HepG2 (cell line): ENCODE measurements around the gene AUH. TPM values are rescaled to one million over a fixed set of nuclear protein-coding genes. Genes with fewer than 3 reads are reported as not detected.

Experiments
- ARNT2 ChIP-seq: sonication (generic); formaldehyde crosslinking; IDR thresholded peaks from 2 replicates; pipeline ENCODE4 v1.8.0; 2022; ENCODE audit warnings: mild to moderate bottlenecking, low read depth, missing genetic modification reagents, moderate library complexity
- BORCS8-MEF2B ChIP-seq: sonication (generic); formaldehyde crosslinking; IDR thresholded peaks from 2 replicates; pipeline ENCODE4 v1.8.0; 2022; ENCODE audit warnings: mild to moderate bottlenecking, missing genetic modification reagents
- EZH2 ChIP-seq: conservative IDR thresholded peaks from 2 replicates; pipeline ENCODE4 v1.6.1; 2012; ENCODE audit warnings: mild to moderate bottlenecking, low read depth, low read length, moderate library complexity
- GMEB2 ChIP-seq: IDR thresholded peaks from 2 replicates; pipeline ENCODE4 v1.6.1; 2016; ENCODE audit warnings: missing biosample characterization, missing genetic modification reagents, low read depth
- HNRNPH1 ChIP-seq: fragments of 200-400 bp; formaldehyde crosslinking; optimal IDR thresholded peaks from 2 replicates; pipeline ENCODE3; 2017; ENCODE audit warnings: mild to moderate bottlenecking, low read depth, low read length
- KLF6 ChIP-seq: IDR thresholded peaks from 2 replicates; pipeline ENCODE4 v1.8.0; 2016; ENCODE audit warnings: missing biosample characterization, missing genetic modification reagents
- MLLT10 ChIP-seq: sonication (generic); formaldehyde crosslinking; IDR thresholded peaks from 2 replicates; pipeline ENCODE4 v1.4.0; 2020; ENCODE audit warnings: missing genetic modification reagents
- MTF2 ChIP-seq: sonication (generic); formaldehyde crosslinking; IDR thresholded peaks from 2 replicates; pipeline ENCODE4 v1.5.0; 2020; ENCODE audit warnings: missing genetic modification reagents, borderline replicate concordance
- MXD4 ChIP-seq: IDR thresholded peaks from 2 replicates; pipeline ENCODE4 v1.6.1; 2016; ENCODE audit warnings: mild to moderate bottlenecking, missing biosample characterization, missing genetic modification reagents
- NCOR1 ChIP-seq: fragments of 200-600 bp; sonication (generic); IDR thresholded peaks from 2 replicates; pipeline ENCODE4 v1.7.0; 2017; ENCODE audit warnings: antibody characterized with exemption, low read length, borderline replicate concordance
- NONO ChIP-seq, 2 experiments: fragments of 450-650 bp in 1 of 2; sonication (generic) in 1 of 2; formaldehyde crosslinking in 1 of 2; IDR thresholded peaks in 1 of 2; conservative IDR thresholded peaks in 1 of 2; 2 replicates each; pipeline versions ENCODE4 v1.6.1 to v1.8.0; 2017 to 2022; ENCODE audit warnings: mild to moderate bottlenecking in 1 of 2, missing genetic modification reagents in 1 of 2, moderate library complexity in 1 of 2
- REST ChIP-seq, 2 experiments: IDR thresholded peaks; 2 replicates each; pipeline ENCODE4 v1.6.1; 2011 to 2012; ENCODE audit warnings: low read length in 2 of 2, borderline replicate concordance in 1 of 2, low read depth in 1 of 2, mild to moderate bottlenecking in 1 of 2, moderate library complexity in 1 of 2
- RXRA ChIP-seq: sonication (generic); formaldehyde crosslinking; IDR thresholded peaks from 2 replicates; pipeline ENCODE4 v1.5.1; 2020; ENCODE audit warnings: missing genetic modification reagents
- RXRB ChIP-seq: IDR thresholded peaks from 2 replicates; pipeline ENCODE4 v1.6.1; 2016; ENCODE audit warnings: borderline replicate concordance, missing genetic modification reagents, missing compliant biosample characterization
- SMARCC2 ChIP-seq: fragments of 450-650 bp; IDR thresholded peaks from 2 replicates; pipeline ENCODE4 v1.6.1; 2017; ENCODE audit warnings: antibody characterized with exemption, mild to moderate bottlenecking
- SNRNP70 ChIP-seq: fragments of 200-400 bp; formaldehyde crosslinking; IDR thresholded peaks from 2 replicates; pipeline ENCODE4 v1.6.1; 2017; ENCODE audit warnings: mild to moderate bottlenecking, low read depth, low read length, moderate library complexity
- SRSF9 ChIP-seq: fragments of 200-400 bp; formaldehyde crosslinking; IDR thresholded peaks from 2 replicates; pipeline ENCODE4 v1.6.1; 2018; ENCODE audit warnings: borderline replicate concordance, mild to moderate bottlenecking, low read depth, low read length; ENCODE audit not compliant: insufficient read depth, poor library complexity, severe bottlenecking
- STAT5B ChIP-seq: sonication (generic); formaldehyde crosslinking; IDR thresholded peaks from 2 replicates; pipeline ENCODE4 v1.4.0; 2020; ENCODE audit warnings: missing genetic modification reagents
- TCF12 ChIP-seq, 2 experiments: fragments of 450-650 bp in 1 of 2; sonication (generic) in 1 of 2; formaldehyde crosslinking in 1 of 2; IDR thresholded peaks; 2 replicates each; pipeline versions ENCODE4 v1.6.1 to v1.8.0; 2017 to 2022; ENCODE audit warnings: antibody characterized with exemption in 1 of 2, mild to moderate bottlenecking in 1 of 2, missing genetic modification reagents in 1 of 2, moderate library complexity in 1 of 2
- TGIF2 ChIP-seq: IDR thresholded peaks from 2 replicates; pipeline ENCODE4 v1.6.1; 2016; ENCODE audit warnings: control low read depth, missing compliant biosample characterization
- ZFP82 ChIP-seq: sonication (generic); formaldehyde crosslinking; IDR thresholded peaks from 2 replicates; pipeline ENCODE4 v1.5.1; 2020; ENCODE audit warnings: mild to moderate bottlenecking, missing genetic modification reagents, borderline replicate concordance
- ZNF530 ChIP-seq: sonication (generic); formaldehyde crosslinking; IDR thresholded peaks from 2 replicates; pipeline ENCODE4 v1.5.0; 2020; ENCODE audit warnings: low read depth, mild to moderate bottlenecking, missing genetic modification reagents
- ZNF652 ChIP-seq: IDR thresholded peaks from 2 replicates; pipeline ENCODE4 v1.6.1; 2016; ENCODE audit warnings: low read depth, borderline replicate concordance
- ZNF660 ChIP-seq: sonication (generic); formaldehyde crosslinking; IDR thresholded peaks from 2 replicates; pipeline ENCODE4 v1.5.1; 2020; ENCODE audit warnings: mild to moderate bottlenecking, low read depth, missing genetic modification reagents, borderline replicate concordance
- ZSCAN9 ChIP-seq: IDR thresholded peaks from 2 replicates; pipeline ENCODE4 v1.6.1; 2016; ENCODE audit warnings: borderline replicate concordance
- polyA plus RNA-seq, 8 experiments: library from polyadenylated mRNA; depleted of rRNA in 3 of 8; stranded (reverse) in 7 of 8; unstranded in 1 of 8; fragments of >200 nt; fragmentation: Illumina TruSeq in 4 of 8; extraction: Trizol in 4 of 8; gene quantifications; 2 replicates each; pipeline versions ENCODE4 v1.2.1 to v1.2.3, GENCODE V29; 2011 to 2016; ENCODE audit warnings: low read depth in 4 of 8, missing spikeins in 1 of 8, mixed read lengths in 1 of 8; ENCODE audit not compliant: insufficient read depth in 1 of 8
- total RNA-seq, 5 experiments: library from RNA; depleted of rRNA; stranded (reverse); fragments of >200 nt; fragmentation: Illumina TruSeq; extraction: Trizol; gene quantifications; 2 replicates each; pipeline ENCODE4 v1.2.3, GENCODE V29; 2016; ENCODE audit warnings: low read depth in 1 of 5
- TF ChIP-seq, protein P1 (sequence below): sonication (generic); formaldehyde crosslinking; IDR thresholded peaks from 2 replicates; pipeline ENCODE4 v1.4.0; 2020; ENCODE audit warnings: missing genetic modification reagents

AUH gene
- total and polyA plus RNA-seq, 2 of the 13 experiments (the other 11 are each of a cell fraction or from before 2014, with no cell fraction given): 25.8 to 31.9 TPM

DNA sequence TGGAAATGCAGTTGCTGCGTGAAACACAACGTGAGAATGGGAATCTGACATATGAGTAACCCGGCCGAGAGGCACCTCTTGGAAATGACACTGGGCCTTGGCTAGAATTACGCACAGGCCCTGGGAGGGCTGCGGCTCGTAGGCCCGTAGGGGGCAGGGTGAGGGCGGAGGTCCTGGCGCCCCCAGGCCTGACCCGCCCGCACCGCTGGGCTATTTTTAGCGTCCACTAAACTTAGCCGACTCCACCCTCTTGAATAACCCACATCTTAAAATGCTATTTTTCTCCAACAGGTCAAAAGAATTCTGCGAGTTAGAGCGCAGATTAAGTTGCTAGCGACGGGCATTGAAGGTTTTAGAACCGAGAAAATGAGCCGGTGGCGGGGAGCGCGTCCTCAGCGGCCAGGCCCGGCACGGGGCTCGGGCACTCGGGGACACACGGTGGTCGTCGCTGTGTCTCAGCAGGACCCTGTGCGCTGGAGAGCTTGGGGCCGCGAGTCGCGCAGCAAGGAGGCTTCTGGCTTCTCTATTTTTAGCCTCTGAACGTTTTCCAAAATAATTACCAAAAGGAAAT is 168.5 kb downstream of the AUH start (continued):
- TF ChIP-seq HNRNPH1 (no peak), KLF6 (CRISPR knock-in tag) (no peak), RXRB (CRISPR knock-in tag) (peak; percentile 76), SRSF9 (no peak), SNRNP70 (no peak), GMEB2 (no peak), TGIF2 (CRISPR knock-in tag) (peak; percentile 28; the same call in 1 of the 2 replicates), MLLT10 (CRISPR knock-in tag) (no peak), MXD4 (CRISPR knock-in tag) (peak; percentile 29; the same call in 1 of the 2 replicates), STAT5B (CRISPR knock-in tag) (no peak), ZFP82 (CRISPR knock-in tag) (no peak), MTF2 (CRISPR knock-in tag) (no peak), NONO (IDR thresholded peaks at IDR 0.05) (no peak), NONO (CRISPR knock-in tag; conservative IDR thresholded peaks at IDR 0.05) (peak; percentile 32; the same call in 1 of the 2 replicates), ZNF530 (CRISPR knock-in tag) (no peak), NCOR1 (no peak; the same call in none of the 2 replicates), ARNT2 (no peak; the same call in 1 of the 2 replicates), BORCS8-MEF2B (no peak), ZNF660 (CRISPR knock-in tag) (no peak), RXRA (peak; percentile 69), ZSCAN9 (CRISPR knock-in tag) (no peak; the same call in 1 of the 2 replicates), REST (IDR thresholded peaks at IDR 0.05; ENCODE audit: borderline replicate concordance in 1 of 2, low read depth in 1 of 2, low read length in 2 of 2) (peak in 1 of 2 experiments; percentile 47; a peak in 1 of 4 replicates), EZH2 (no peak), TCF12 (IDR thresholded peaks at IDR 0.05) (no peak), TCF12 (CRISPR knock-in tag; IDR thresholded peaks at IDR 0.05) (no peak), ZNF652 (CRISPR knock-in tag) (no peak), SMARCC2 (no peak)
- TF ChIP-seq, protein P1, sequence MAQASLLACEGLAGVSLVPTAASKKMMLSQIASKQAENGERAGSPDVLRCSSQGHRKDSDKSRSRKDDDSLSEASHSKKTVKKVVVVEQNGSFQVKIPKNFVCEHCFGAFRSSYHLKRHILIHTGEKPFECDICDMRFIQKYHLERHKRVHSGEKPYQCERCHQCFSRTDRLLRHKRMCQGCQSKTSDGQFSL: no peak
